GM23338 (cell line): Measurements from ENCODE around the gene OR5M3. TPM values are rescaled to one million over a fixed set of nuclear protein-coding genes. Genes with fewer than 3 reads are reported as not detected.

Source experiments
- ATAC-seq: fragments of 200-7000 bp; cut with Tn5 transposase; 3 replicates; pipeline ENCODE4 v1.9.1; 2020
- DNase-seq: peaks from one replicate; pipeline ENCODE4 v3.0.0-alpha.2; 2015; ENCODE audit warnings: low spot score
- H2AFZ ChIP-seq: fragments of 200-600 bp; sonication (generic); 2 replicates; pipeline ENCODE4 v1.8.0; 2016; ENCODE audit warnings: antibody characterized with exemption, mild to moderate bottlenecking, moderate library complexity
- H3F3A ChIP-seq: fragments of 200-600 bp; sonication (generic); replicated peaks from 2 replicates; pipeline ENCODE4 v1.8.0; 2017; ENCODE audit warnings: antibody characterized with exemption, mixed run types, low read depth
- H3K27ac ChIP-seq: fragments of 200-600 bp; sonication (generic); 2 replicates; pipeline ENCODE4 v1.6.1; 2016; ENCODE audit warnings: low read depth
- H3K27me3 ChIP-seq: fragments of 200-600 bp; sonication (generic); 2 replicates; pipeline ENCODE4 v1.8.0; 2016; ENCODE audit warnings: mild to moderate bottlenecking, mixed run types, moderate library complexity; ENCODE audit not compliant: insufficient read depth
- H3K36me3 ChIP-seq: fragments of 200-600 bp; sonication (generic); 2 replicates; pipeline ENCODE4 v1.8.0; 2016; ENCODE audit warnings: mild to moderate bottlenecking; ENCODE audit not compliant: insufficient read depth
- H3K4me1 ChIP-seq: fragments of 200-600 bp; sonication (generic); 2 replicates; pipeline ENCODE4 v1.8.0; 2016; ENCODE audit warnings: mild to moderate bottlenecking, moderate library complexity; ENCODE audit not compliant: insufficient read depth
- H3K4me2 ChIP-seq: fragments of 200-600 bp; sonication (generic); 2 replicates; pipeline ENCODE4 v1.7.1; 2017; ENCODE audit warnings: mixed run types
- H3K4me3 ChIP-seq: fragments of 200-600 bp; sonication (generic); 2 replicates; pipeline ENCODE4 v1.6.1; 2016; ENCODE audit warnings: mixed run types
- H3K79me2 ChIP-seq: fragments of 200-600 bp; sonication (generic); replicated peaks from 2 replicates; pipeline ENCODE4 v1.8.0; 2017; ENCODE audit warnings: mild to moderate bottlenecking; ENCODE audit not compliant: insufficient read depth
- H3K9me2 ChIP-seq: fragments of 200-600 bp; sonication (generic); 2 replicates; pipeline ENCODE4 v1.8.0; 2017; ENCODE audit not compliant: insufficient read depth
- H4K20me1 ChIP-seq: fragments of 200-600 bp; sonication (generic); replicated peaks from 2 replicates; pipeline ENCODE4 v1.8.0; 2017; ENCODE audit warnings: mild to moderate bottlenecking; ENCODE audit not compliant: insufficient read depth
- H3K27ac Mint-ChIP-seq: 2 replicates; pipeline ENCODE4 v1.8.0; 2020; ENCODE audit warnings: inconsistent platforms, mild to moderate bottlenecking, moderate library complexity, mixed read lengths
- H3K27me3 Mint-ChIP-seq: 3 replicates; pipeline ENCODE4 v1.8.0; 2022; ENCODE audit warnings: low read depth, mild to moderate bottlenecking, moderate library complexity, mixed read lengths, inconsistent platforms; ENCODE audit not compliant: insufficient read depth, poor library complexity
- H3K36me3 Mint-ChIP-seq: 3 replicates; pipeline ENCODE4 v1.8.0; 2021; ENCODE audit warnings: low read depth, mild to moderate bottlenecking, inconsistent platforms, moderate library complexity, mixed read lengths
- H3K4me1 Mint-ChIP-seq: 3 replicates; pipeline ENCODE4 v1.8.0; 2020; ENCODE audit warnings: mild to moderate bottlenecking, inconsistent platforms, mixed read lengths
- H3K4me3 Mint-ChIP-seq: 3 replicates; pipeline ENCODE4 v1.8.0; 2021; ENCODE audit warnings: moderate library complexity, mild to moderate bottlenecking, inconsistent platforms, mixed read lengths
- H3K9me3 Mint-ChIP-seq: 3 replicates; pipeline ENCODE4 v1.8.0; 2020; ENCODE audit warnings: moderate library complexity, mild to moderate bottlenecking, inconsistent platforms, mixed read lengths
- CREB1 ChIP-seq: fragments of 250-450 bp; sonication (Bioruptor Pico); IDR thresholded peaks from 2 replicates; pipeline ENCODE4 v1.5.0; 2020; ENCODE audit warnings: low read depth, mild to moderate bottlenecking, moderate library complexity
- CTCF ChIP-seq, 2 experiments: fragments of 200-600 bp in 1 of 2; sonication (generic) in 1 of 2; conservative IDR thresholded peaks; 2 replicates each; pipeline versions ENCODE4 v1.5.1 to v1.6.1; 2016 to 2017; ENCODE audit warnings: antibody characterized with exemption in 2 of 2, low read depth in 2 of 2, mild to moderate bottlenecking in 2 of 2, moderate library complexity in 1 of 2
- ETS1 ChIP-seq: IDR thresholded peaks from 2 replicates; pipeline ENCODE4 v1.6.1; 2016; ENCODE audit warnings: antibody characterized with exemption
- EZH2 ChIP-seq: fragments of 200-600 bp; sonication (generic); IDR thresholded peaks from one replicate; pipeline ENCODE4 v1.8.0; 2017; ENCODE audit warnings: antibody characterized with exemption, mild to moderate bottlenecking, low read depth; ENCODE audit not compliant: unreplicated experiment
- EZH2phosphoT487 ChIP-seq: fragments of 200-600 bp; sonication (generic); IDR thresholded peaks from one replicate; pipeline ENCODE4 v1.8.1; 2018; ENCODE audit warnings: antibody characterized with exemption; ENCODE audit not compliant: unreplicated experiment
- JUNB ChIP-seq: IDR thresholded peaks from one replicate; pipeline ENCODE4 v1.6.1; 2016; ENCODE audit warnings: antibody characterized with exemption; ENCODE audit not compliant: unreplicated experiment
- NANOG ChIP-seq: IDR thresholded peaks from 2 replicates; pipeline ENCODE4 v1.6.1; 2016; ENCODE audit warnings: antibody characterized with exemption, borderline replicate concordance
- POLR2AphosphoS5 ChIP-seq: IDR thresholded peaks from 2 replicates; pipeline ENCODE4 v1.6.1; 2016; ENCODE audit warnings: antibody characterized with exemption, low read depth
- REST ChIP-seq: IDR thresholded peaks from one replicate; pipeline ENCODE4 v1.6.1; 2018; ENCODE audit warnings: antibody characterized with exemption; ENCODE audit not compliant: unreplicated experiment
- STAT1 ChIP-seq: IDR thresholded peaks from one replicate; pipeline ENCODE4 v1.6.1; 2016; ENCODE audit warnings: antibody characterized with exemption; ENCODE audit not compliant: unreplicated experiment
- ZNF114 ChIP-seq: fragments of 250-450 bp; sonication (Bioruptor Pico); IDR thresholded peaks from 2 replicates; pipeline ENCODE4 v1.5.0; 2020; ENCODE audit warnings: mild to moderate bottlenecking, moderate library complexity
- ZNF331 ChIP-seq: fragments of 250-450 bp; sonication (Bioruptor Pico); IDR thresholded peaks from 2 replicates; pipeline ENCODE4 v1.5.0; 2020; ENCODE audit warnings: low read depth, mild to moderate bottlenecking, moderate library complexity
- ZNF462 ChIP-seq: fragments of 250-450 bp; sonication (Bioruptor Pico); IDR thresholded peaks from 2 replicates; pipeline ENCODE4 v1.5.0; 2020; ENCODE audit warnings: mild to moderate bottlenecking, moderate library complexity
- polyA plus RNA-seq: library from polyadenylated mRNA; unstranded; fragments of >200 nt; fragmentation: Nextera tagmentation; extraction: Ambion mirVana; gene quantifications from 2 replicates; pipeline ENCODE4 v1.2.1, GENCODE V29; 2016
- total RNA-seq: library from RNA; depleted of rRNA; stranded (reverse); fragments of >200 nt; shearing (Covaris generic); gene quantifications from 2 replicates; pipeline ENCODE4 v1.2.3, GENCODE V29; 2014

OR5M3 gene
- total and polyA plus RNA-seq, 2 experiments from 2014 or later, result not detected

- Mint-ChIP-seq H3K4me3 (no peak overlapping the region), H3K9me3 (peaks cover 5% of the 10 kb centered on the region; the same call in 2 of the 3 replicates), H3K36me3 (no peaks in the 10 kb centered on the region; the same call in 2 of the 3 replicates), H3K27ac (no peak overlapping the region), H3K27me3 (no peaks in the 10 kb centered on the region), H3K4me1 (no peaks in the 10 kb centered on the region)
- ATAC-seq (no peak), DNase-seq (no peak)
- H3K4me1 ChIP-seq, result no peaks in the 10 kb centered on the region
- H3K9me2 ChIP-seq, result no peaks in the 10 kb centered on the region
- TF ChIP-seq POLR2AphosphoS5 (no peak), STAT1 (no peak), ETS1 (no peak), EZH2phosphoT487 (no peak), ZNF114 (no peak), CREB1 (no peak), REST (no peak), EZH2 (no peak), NANOG (no peak), ZNF462 (CRISPR knock-in tag) (no peak), JUNB (no peak), ZNF331 (CRISPR knock-in tag) (no peak), CTCF (conservative IDR thresholded peaks at IDR 0.05; ENCODE audit: low read depth in 2 of 2) (no peak)
- H3K27me3 ChIP-seq, result no peaks in the 10 kb centered on the region
- no peaks in the 10 kb centered on the region for H3K79me2 ChIP-seq
- H3K27ac ChIP-seq, result no peak overlapping the region
- no peak overlapping the region for H3K4me2 ChIP-seq
- H3F3A ChIP-seq, result no peaks in the 10 kb centered on the region
- H3K4me3 ChIP-seq, result no peak overlapping the region
- H3K36me3 ChIP-seq, result no peaks in the 10 kb centered on the region
- H4K20me1 ChIP-seq, result no peaks in the 10 kb centered on the region
- no peak overlapping the region for H2AFZ ChIP-seq
Observed at GRCh38 chr11:56513280-56513679, 40.1 kb upstream of the OR5M3 start.
